ENCODE data around the gene LMX1A. TPM values are rescaled to one million over a fixed set of nuclear protein-coding genes. Genes with fewer than 3 reads are reported as not detected.

Gene LMX1A
- total RNA-seq, 1 experiment from 2014 or later = not detected

DNA sequence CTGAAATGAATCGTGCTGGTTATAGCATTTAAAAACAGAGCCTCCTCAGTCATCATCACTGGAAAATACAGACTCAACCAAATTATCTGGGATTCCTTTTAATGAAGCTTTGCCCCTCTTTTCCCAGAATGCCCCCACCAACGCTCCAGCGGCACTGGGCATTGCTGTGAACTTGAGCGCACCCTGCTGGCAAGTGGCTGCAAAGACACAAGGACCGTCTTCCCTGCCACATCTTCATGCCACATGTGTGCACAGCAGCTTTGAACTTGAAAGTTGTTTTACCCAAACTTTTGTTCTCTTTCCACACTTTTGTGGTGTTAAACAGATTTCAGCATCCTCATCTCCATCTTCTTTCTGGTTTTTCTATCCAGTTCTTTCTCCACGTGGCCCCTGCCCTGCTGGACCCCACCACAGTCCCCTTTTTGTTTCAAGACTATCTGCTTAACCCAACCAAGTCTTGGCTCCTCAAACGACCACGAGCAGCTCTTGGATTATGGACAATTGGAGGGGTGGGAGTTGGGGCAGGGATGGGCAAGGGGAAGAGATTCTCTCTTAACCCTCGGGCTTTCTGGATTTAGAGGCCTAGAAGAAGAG, 12.8 kb upstream of the LMX1A start:
- no peak overlapping the region for H3K4me3 Mint-ChIP-seq
- H3K27me3 Mint-ChIP-seq (ENCODE audit: low read depth) = peaks cover 42% of the 10 kb centered on the region
- ChIA-PET CTCF (interaction anchor here (0.6 to 5.6 kb wide), 39 partner anchors 9 to 535 kb away, joined by 3 to 137 read pairs (median 4); partner anchors contain the start of genes LMX1A and MGST3), POLR2A (interaction anchor here (0.7 kb wide), 1 partner anchor 55 kb away, joined by 3 read pairs; no protein-coding TSS in a partner anchor)
- peak; percentile 63 for ATAC-seq
- no peaks in the 10 kb centered on the region for H3K9me3 Mint-ChIP-seq
- DNase-seq (ENCODE audit: low spot score) = peak; percentile 78
- H3K4me1 Mint-ChIP-seq = peaks cover 8% of the 10 kb centered on the region
- no peaks in the 10 kb centered on the region for H3K36me3 Mint-ChIP-seq
- TF ChIP-seq NR2C2 (CRISPR knock-in tag; IDR thresholded peaks at IDR 0.05) = no peak
- TF ChIP-seq CTCF (IDR thresholded peaks at IDR 0.05) = peak; percentile 70
- no peak overlapping the region for H3K27ac Mint-ChIP-seq

DNA sequence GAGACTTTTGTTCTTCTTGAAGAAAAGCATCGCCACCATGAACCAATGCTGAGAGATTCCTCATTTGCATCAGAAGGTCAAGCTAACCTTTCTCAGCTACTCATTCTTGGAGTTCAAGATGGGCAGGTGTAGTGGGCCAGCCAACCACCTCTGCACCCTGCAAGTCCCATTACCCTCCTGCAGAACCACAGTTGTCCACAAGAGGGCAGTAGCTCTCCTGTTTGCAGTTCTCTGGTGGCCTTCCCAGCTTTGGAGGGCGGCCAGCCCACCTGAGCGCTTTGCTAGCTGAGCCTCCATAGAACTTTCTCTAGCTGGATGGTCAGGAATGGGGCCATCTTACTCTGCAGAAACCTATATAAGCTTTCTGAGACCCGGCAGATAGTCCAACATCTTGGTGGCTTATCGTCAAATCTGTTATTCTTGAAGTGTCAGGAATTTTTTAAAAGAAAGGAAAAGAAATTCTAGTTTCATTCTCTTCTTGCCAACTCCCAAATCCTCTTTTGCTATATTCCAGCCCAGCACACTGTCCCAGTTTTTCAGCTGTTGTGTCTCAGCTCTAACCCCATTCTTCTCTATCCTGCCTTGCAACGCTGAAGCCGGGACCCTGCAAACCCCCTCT, 11.0 kb upstream of the LMX1A start:
- POLR2A ChIA-PET = interaction anchor here (1.5 kb wide), 1 partner anchor 9 kb away, joined by 5 read pairs; no protein-coding TSS in a partner anchor
- Mint-ChIP-seq H3K9me3 (no peaks in the 10 kb centered on the region), H3K4me1 (peaks cover 12% of the 10 kb centered on the region), H3K36me3 (no peaks in the 10 kb centered on the region), H3K27me3 (ENCODE audit: low read depth) (peaks cover 33% of the 10 kb centered on the region), H3K27ac (no peak overlapping the region), H3K4me3 (no peak overlapping the region)
- TF ChIP-seq CTCF (IDR thresholded peaks at IDR 0.05) = peak; percentile 95
- no peak for TF ChIP-seq ZNF138 (CRISPR knock-in tag; conservative IDR thresholded peaks at IDR 0.05)
- TF ChIP-seq ZNF416 (CRISPR knock-in tag; IDR thresholded peaks at IDR 0.05) = no peak
- TF ChIP-seq ATF1 (CRISPR knock-in tag; IDR thresholded peaks at IDR 0.05) = no peak
- TF ChIP-seq MXD4 (CRISPR knock-in tag; IDR thresholded peaks at IDR 0.05; ENCODE audit: borderline replicate concordance) = no peak
- DNase-seq (ENCODE audit: low spot score) (peak; percentile 97), ATAC-seq (peak; percentile 93)
- CTCF ChIA-PET = interaction anchor here (0.5 to 5.6 kb wide), 68 partner anchors 9 to 1580 kb away, joined by 3 to 137 read pairs (median 4); partner anchors contain the start of gene LMX1A

DNA sequence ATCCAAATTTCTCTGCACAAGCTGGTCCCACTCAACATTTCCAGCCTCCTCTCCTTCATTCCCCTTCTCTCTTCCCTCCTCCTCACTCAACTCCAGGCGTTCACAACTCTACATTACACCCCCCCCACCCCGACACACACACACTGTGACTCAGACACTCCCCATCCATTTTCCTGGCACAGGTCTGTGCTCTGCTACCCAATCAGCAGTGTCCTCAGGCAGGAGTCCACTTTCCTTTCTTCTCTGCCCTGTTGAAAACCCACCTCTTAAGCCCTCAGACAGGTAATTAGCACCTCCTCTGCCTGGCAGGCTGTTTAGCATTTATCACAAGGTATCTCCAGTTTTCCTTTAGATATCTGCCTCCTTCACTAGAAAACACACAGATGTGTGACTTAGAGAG, 8.8 kb upstream of the LMX1A start:
- Mint-ChIP-seq H3K36me3 (no peaks in the 10 kb centered on the region), H3K4me3 (no peak overlapping the region), H3K27ac (no peak overlapping the region), H3K4me1 (peaks cover 12% of the 10 kb centered on the region), H3K9me3 (no peaks in the 10 kb centered on the region), H3K27me3 (ENCODE audit: low read depth) (peaks cover 34% of the 10 kb centered on the region)
- no peak for ATAC-seq
- no peak for DNase-seq (ENCODE audit: low spot score)
- ChIA-PET CTCF (interaction anchor here (1.0 to 2.7 kb wide), 2 partner anchors 220 to 236 kb away, joined by 4 to 27 read pairs; no protein-coding TSS in a partner anchor), POLR2A (no interaction called here)
- TF ChIP-seq ATF6 (CRISPR knock-in tag; IDR thresholded peaks at IDR 0.05) = no peak
- TF ChIP-seq ATF3 (CRISPR knock-in tag; conservative IDR thresholded peaks at IDR 0.05) = no peak
- TF ChIP-seq RORB (CRISPR knock-in tag; IDR thresholded peaks at IDR 0.05) = no peak
- TF ChIP-seq FOXP4 (CRISPR knock-in tag; IDR thresholded peaks at IDR 0.05) = no peak
- TF ChIP-seq PRDM15 (CRISPR knock-in tag; IDR thresholded peaks at IDR 0.05) = no peak
- no peak for TF ChIP-seq GTF2I (CRISPR knock-in tag; conservative IDR thresholded peaks at IDR 0.05)
- TF ChIP-seq MYBL2 (CRISPR knock-in tag; IDR thresholded peaks at IDR 0.05) = no peak
- TF ChIP-seq TCF7 (CRISPR knock-in tag; IDR thresholded peaks at IDR 0.05; ENCODE audit: low read depth) = no peak

Measured in WTC11 (cell line).